Measurements from ENCODE around the gene ANKRD12.

The ANKRD12 gene

GRCh38 chr18:9215221-9215933, 78.8 kb downstream of the ANKRD12 start:
- POLR2A ChIA-PET = no interaction called here
- peaks cover 15 to 23% of the 10 kb centered on the region in 2 experiments; a peak in 2 of 3 replicates for H3K36me3 ChIP-seq (ENCODE audit: control insufficient read depth in 2 of 2, insufficient read depth in 1 of 2, low read length in 2 of 2)

GRCh38 chr18:9216459-9216858, 79.9 kb downstream of the ANKRD12 start:
- Histone ChIP-seq H3K27ac (ENCODE audit: extremely low read depth, low read depth, low read length) (no peak overlapping the region), H3K9me3 (ENCODE audit: control insufficient read depth, insufficient read depth, low read depth, low read length) (no peaks in the 10 kb centered on the region), H3K36me3 (ENCODE audit: control insufficient read depth in 2 of 2, insufficient read depth in 1 of 2, low read length in 2 of 2) (peaks cover 14 to 18% of the 10 kb centered on the region in 2 experiments; a peak in 2 of 3 replicates), H3K4me3 (ENCODE audit: low read depth, low read length) (no peak overlapping the region), H3K4me1 (ENCODE audit: control insufficient read depth, insufficient read depth, low read length) (no peaks in the 10 kb centered on the region)
- CTCF ChIA-PET = no interaction called here
- POLR2A ChIA-PET = interaction anchor here (0.6 kb wide), 1 partner anchor 15 kb away, joined by 3 read pairs; no protein-coding TSS in a partner anchor
- TF ChIP-seq ZFHX2 (tag by site-specific recombination; conservative IDR thresholded peaks at IDR 0.05) (no peak), ZNF488 (tag by site-specific recombination; IDR thresholded peaks at IDR 0.05) (no peak), PBX3 (CRISPR knock-in tag; IDR thresholded peaks at IDR 0.05) (no peak), ZNF133 (tag by site-specific recombination; IDR thresholded peaks at IDR 0.05) (no peak), ZNF280C (tag by site-specific recombination; IDR thresholded peaks at IDR 0.05) (no peak), ZNF48 (tag by site-specific recombination; IDR thresholded peaks at IDR 0.05) (no peak), ZNF274 (IDR thresholded peaks at IDR 0.05; ENCODE audit: low read length) (no peak), ZNF274 (tag by site-specific recombination; IDR thresholded peaks at IDR 0.05; ENCODE audit: borderline replicate concordance) (no peak), ZNF76 (tag by site-specific recombination; IDR thresholded peaks at IDR 0.05; ENCODE audit: borderline replicate concordance, low read depth) (no peak), ZNF146 (tag by site-specific recombination; IDR thresholded peaks at IDR 0.05) (no peak), ZSCAN5A (tag by site-specific recombination; IDR thresholded peaks at IDR 0.05) (no peak), HOXD13 (CRISPR knock-in tag; IDR thresholded peaks at IDR 0.05; ENCODE audit: borderline replicate concordance) (no peak), ZNF654 (tag by site-specific recombination; IDR thresholded peaks at IDR 0.05; ENCODE audit: low read depth) (no peak), ZNF600 (tag by site-specific recombination; IDR thresholded peaks at IDR 0.05) (no peak), SP2 (tag by site-specific recombination; IDR thresholded peaks at IDR 0.05) (no peak), ZNF501 (tag by site-specific recombination; IDR thresholded peaks at IDR 0.05) (no peak), ZNF558 (tag by site-specific recombination; IDR thresholded peaks at IDR 0.05) (no peak), ZNF560 (tag by site-specific recombination; IDR thresholded peaks at IDR 0.05; ENCODE audit: borderline replicate concordance) (no peak), ZNF623 (tag by site-specific recombination; IDR thresholded peaks at IDR 0.05) (no peak)

More at GRCh38 chr18:9215221-9215933, 78.8 kb downstream of the ANKRD12 start:
- Histone ChIP-seq H3K4me1 (ENCODE audit: control insufficient read depth, insufficient read depth, low read length) (no peaks in the 10 kb centered on the region), H3K9me3 (ENCODE audit: control insufficient read depth, insufficient read depth, low read depth, low read length) (no peaks in the 10 kb centered on the region), H3K4me3 (ENCODE audit: low read depth, low read length) (no peak overlapping the region), H3K27ac (ENCODE audit: extremely low read depth, low read depth, low read length) (no peak overlapping the region)
- CTCF ChIA-PET = no interaction called here
- TF ChIP-seq ZNF560 (tag by site-specific recombination; IDR thresholded peaks at IDR 0.05; ENCODE audit: borderline replicate concordance) (no peak), KLF8 (tag by site-specific recombination; IDR thresholded peaks at IDR 0.05) (no peak), ZNF785 (tag by site-specific recombination; IDR thresholded peaks at IDR 0.05) (no peak), SP3 (tag by site-specific recombination; IDR thresholded peaks at IDR 0.05) (no peak), SETDB1 (IDR thresholded peaks at IDR 0.05; ENCODE audit: insufficient read length, low read length) (no peak), ZNF2 (tag by site-specific recombination; IDR thresholded peaks at IDR 0.05) (no peak), ZNF530 (tag by site-specific recombination; IDR thresholded peaks at IDR 0.05; ENCODE audit: low read depth) (no peak), ZNF302 (tag by site-specific recombination; IDR thresholded peaks at IDR 0.05; ENCODE audit: low read depth) (no peak), ZNF280D (tag by site-specific recombination; IDR thresholded peaks at IDR 0.05) (no peak), GLI2 (tag by site-specific recombination; IDR thresholded peaks at IDR 0.05; ENCODE audit: borderline replicate concordance, low read depth) (no peak)

Data from HEK293 (cell line).